Stimulated activated CD8-positive, alpha-beta memory T cell treated with anti-CD3 and anti-CD28 coated beads, Interleukin-12 subunit alpha, Interleukin-12 subunit beta, amount 100 ng/mL, for 1 hour (primary cell): ENCODE results near the gene ATP8A1.
"Not testable (repeated sequence)": the region's sequence is repeated elsewhere in the genome, so short reads cannot be mapped to it uniquely, and the experiment has no call there.

Experiments used
- DNase-seq: peaks from one replicate; pipeline ENCODE4 v3.0.0-alpha.2; 2020; ENCODE audit warnings: low read depth

ATP8A1 gene

DNA sequence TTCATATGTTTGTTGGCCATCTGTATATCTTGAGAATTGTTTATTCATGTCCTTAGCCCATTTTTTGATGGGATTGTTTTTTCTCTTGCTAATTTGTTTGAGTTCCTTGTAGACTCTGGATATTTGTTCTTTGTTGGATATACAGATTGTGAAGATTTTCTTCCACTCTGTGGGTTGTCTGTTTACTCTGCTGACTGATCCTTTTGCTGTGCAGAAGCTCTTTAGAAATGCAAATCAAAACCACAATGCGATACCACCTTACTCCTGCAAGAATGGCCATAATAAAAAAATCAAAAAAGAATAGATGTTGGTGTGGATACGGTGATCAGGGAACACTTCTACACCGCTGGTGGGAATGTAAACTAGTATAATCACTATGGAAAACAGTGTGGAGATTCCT lies 189.1 kb downstream of the ATP8A1 start:
- DNase-seq, result not testable (repeated sequence)

DNA sequence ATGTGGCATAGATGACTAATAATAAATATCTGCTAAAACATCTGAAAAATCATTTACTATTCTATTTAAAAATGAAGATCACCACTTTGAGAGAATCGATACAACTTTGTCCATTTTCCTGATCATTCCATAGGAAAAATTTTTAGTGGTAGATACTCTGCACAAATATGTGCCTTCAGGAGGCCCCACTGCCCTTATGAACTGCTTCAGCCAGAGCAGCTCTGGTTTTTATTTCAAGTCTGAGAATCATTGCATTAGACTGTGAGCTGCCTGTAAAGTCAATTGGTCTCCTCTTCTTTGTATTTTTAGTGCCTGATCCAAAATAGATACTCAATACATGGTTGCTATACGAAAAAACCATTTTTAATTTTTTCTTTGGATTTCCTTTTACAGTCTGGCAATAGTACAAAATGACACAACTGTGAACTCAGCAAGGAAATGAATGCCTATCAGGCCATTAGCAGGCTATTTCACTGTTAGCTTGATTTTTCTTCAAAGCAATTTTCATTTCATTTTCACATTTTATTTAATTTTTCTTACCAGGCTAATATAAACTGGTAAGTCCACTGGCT lies 190.5 kb downstream of the ATP8A1 start:
- DNase-seq, result no peak

DNA sequence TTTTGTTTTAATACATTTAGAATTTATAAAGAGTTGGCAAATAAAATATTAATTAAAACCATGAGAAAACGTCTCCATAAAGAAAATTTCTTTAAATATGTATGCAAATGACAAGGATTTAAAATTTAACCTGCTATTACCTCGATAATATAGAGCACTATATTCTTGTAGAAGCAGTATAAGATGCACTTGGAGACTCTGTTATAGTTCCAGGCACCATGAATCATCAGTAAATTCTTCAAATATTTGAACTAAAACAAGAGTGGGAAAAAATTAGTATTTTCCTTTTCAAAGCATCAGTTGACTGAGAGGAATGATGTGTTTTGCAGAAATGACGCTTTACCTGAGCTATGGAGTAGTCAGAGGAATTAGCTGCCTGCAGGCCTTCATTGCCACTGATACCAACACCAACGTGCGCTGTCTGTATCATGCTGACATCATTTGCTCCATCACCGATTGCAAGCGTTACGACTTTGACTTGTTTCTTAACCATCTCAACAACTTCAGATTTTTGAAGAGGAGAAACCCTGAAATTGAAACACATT lies 192.3 kb downstream of the ATP8A1 start:
- DNase-seq, result no peak

DNA sequence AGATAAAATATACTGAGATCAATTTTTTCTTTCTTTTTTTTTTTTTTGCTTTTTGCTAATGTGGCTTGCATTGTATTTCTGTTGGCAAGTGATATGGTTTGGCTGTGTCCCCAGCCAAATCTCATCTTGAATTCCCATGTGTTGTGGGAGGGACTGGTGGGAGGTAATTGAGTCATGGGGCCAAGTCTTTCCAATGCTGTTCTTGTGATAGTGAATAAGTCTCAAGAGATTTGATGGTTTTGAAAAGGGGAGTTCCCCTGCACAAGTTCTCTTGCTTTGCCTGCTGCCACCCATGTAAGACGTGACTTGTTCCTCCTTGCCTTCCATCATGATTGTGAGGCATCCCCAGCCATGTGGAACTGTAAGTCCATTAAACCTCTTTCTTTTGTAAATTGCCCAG lies 195.7 kb downstream of the ATP8A1 start:
- not testable (repeated sequence) for DNase-seq

DNA sequence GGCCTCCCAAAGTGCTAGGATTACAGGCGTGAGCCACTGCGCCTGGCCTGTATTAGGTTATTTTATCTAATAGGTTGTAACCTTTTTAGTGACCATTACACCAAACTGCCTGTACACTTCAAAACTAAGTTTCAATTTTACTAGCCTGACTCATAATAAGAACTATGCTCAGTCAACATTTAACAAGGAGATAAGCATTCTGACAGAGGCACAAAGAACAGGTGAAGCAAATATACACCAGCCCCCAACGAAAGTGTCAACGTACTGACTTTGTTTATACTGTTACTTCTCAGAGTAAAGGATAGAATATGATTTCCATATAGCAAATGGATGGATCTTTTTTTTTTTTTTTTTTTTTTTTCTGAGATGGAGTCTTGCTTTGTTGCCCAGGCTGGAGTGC lies 196.9 kb downstream of the ATP8A1 start:
- no peak for DNase-seq

DNA sequence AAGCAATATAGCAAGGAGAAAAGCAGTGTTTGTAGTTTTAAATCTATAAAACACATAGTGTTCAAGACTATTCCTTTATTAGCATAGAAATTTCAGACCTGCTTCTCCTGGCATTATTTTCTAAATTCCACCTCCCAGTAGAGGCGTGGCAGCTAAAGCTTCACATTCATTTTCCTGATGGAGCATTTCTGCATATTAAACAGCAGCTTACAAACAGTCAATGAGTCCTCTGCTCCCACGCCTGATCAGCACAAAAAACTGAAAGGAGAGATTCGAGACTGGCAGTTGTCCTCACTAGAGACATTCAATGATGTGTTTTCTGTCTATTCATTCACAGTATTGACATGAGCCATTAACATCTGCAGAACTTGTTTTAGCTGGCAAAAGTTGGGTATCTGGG lies 198.2 kb downstream of the ATP8A1 start:
- DNase-seq, result no peak

DNA sequence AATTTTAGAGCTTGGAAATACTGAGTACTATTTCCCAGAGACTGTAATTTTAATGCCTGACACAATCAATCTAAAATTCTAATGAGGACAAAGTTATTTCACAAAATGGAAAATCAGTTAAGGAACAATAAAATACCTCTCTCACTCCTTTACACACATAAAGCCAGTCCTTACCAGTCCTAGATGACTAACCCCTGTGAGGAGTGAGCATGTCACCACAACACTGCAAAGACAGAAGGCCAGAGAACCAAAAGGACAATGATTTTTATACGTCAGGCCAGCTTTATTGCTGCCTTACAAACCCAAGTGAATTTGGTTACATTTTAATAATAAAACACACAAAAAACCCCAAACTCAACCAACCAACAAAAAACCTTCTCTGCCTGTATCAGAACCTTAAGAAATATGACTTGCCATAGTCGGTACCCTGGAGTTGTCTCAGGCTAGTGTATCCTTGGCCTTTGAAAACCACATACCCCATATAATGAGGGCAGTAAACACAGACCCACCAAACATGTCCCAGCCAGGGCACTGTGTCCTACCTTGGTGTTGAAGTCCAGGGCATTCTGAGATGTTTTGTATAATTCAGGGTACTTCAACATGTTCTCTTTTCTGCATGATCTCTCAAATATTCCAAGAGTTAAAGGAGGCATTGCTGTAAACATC lies 202.0 kb downstream of the ATP8A1 start:
- no peak for DNase-seq

DNA sequence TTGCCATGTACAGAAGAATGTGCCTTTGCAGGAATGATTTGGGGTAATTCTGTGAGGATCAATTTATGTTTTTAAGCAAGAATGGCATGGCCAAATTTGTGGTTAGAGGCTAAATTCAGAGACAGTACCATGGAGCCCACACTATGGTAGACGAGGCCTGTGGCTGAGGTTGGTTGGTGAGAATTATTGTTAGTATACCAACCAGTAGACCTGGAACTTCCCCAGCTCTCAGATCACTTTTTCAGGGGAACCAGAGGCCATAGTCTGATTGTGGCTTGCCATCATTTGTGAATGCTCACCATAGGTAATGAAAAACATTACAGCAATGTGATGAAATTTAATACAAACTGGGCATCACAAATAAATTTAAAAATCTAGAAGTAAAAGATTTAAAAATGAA lies 203.3 kb downstream of the ATP8A1 start:
- DNase-seq, result no peak

DNA sequence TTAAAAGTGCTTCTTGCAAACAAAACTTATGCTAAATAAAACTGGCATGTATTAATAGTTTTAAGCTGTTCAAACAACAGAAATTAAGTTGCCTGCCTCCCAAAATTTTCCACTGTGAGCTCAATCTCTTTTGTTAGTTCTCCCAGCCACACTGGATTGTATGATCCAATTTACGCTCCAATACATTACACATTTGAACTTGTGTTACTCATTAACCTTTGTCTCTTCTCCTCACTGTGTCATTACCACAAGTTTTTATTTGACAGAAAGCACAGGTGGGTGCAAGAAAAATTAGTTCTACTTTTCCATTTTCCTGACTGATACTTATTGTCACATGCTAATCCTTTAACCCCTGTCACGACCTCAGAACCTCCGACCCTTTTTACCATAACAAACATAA lies 204.1 kb downstream of the ATP8A1 start:
- DNase-seq, result no peak

DNA sequence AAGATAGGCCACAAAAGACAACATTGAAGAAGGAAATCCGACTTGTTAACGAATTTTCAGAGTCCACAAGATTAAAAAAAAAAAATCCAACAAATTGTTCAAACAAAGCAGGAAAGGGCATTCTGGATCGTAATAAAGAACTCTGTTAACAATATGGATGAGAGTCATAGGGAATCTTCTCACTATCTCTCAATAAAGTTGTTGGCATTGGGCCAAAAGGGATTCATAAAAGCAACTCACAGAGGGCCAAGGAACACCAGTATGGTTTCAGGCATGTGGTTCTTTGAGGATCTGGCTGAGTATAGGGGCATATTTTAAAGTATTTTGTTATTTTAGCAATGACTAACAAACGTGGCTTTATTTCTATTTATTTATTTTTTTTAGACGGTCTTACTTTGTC lies 210.1 kb downstream of the ATP8A1 start:
- DNase-seq, result no peak

DNA sequence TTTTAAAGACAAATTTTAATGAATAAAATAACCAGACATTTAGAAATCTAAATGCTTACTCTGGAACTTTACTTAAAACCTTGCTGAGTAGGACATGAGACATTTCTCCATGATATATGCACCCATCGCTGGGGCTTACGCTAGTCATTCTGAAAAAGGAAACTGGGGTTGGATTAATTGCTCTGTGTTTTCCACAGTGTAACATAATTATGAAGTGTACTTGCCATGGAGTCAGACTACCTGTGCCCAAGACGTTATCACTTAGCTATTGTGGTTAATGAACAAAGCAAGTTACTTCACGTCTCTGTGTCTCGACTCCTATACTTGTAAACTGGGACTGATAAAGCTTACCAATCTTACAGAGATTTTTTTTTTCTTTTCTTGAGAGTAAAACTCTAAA lies 211.9 kb downstream of the ATP8A1 start:
- no peak for DNase-seq

DNA sequence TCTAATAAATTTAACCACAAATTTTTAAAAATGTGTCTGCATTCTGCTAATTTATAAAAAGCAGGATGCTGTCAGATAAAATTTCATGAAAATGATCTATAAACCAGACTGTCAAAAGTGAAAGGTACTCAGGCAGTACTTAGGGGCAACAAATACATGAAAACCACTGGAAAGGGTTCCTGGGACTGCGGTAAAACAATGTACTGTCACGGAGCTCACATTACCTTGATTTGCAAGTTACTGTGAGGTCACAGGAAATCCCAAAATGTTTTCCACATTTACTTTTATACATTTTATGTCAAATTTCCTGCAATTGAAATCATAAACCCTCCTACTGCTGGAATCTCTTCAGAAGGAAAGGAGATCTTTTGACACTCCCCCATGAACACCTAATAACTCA lies 214.3 kb downstream of the ATP8A1 start:
- no peak for DNase-seq

DNA sequence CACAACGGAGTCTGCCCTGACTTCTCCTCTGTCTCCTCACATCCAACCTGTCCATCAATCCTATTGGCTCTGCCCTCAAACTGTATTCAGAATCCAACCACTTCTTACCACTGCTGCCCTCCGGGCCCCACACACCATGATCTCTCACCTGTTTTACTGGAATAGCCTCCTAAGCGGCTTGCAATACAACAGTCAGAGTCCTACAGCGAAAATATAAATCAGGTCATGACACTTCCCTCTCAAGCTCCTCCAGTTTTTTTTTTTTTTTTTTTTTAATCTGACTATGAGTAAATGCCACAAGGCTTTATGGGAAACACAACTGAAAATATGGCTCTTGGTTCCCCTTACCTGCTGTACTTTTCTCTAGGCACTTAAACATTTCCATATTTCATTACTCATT lies 216.8 kb downstream of the ATP8A1 start:
- no peak for DNase-seq

DNA sequence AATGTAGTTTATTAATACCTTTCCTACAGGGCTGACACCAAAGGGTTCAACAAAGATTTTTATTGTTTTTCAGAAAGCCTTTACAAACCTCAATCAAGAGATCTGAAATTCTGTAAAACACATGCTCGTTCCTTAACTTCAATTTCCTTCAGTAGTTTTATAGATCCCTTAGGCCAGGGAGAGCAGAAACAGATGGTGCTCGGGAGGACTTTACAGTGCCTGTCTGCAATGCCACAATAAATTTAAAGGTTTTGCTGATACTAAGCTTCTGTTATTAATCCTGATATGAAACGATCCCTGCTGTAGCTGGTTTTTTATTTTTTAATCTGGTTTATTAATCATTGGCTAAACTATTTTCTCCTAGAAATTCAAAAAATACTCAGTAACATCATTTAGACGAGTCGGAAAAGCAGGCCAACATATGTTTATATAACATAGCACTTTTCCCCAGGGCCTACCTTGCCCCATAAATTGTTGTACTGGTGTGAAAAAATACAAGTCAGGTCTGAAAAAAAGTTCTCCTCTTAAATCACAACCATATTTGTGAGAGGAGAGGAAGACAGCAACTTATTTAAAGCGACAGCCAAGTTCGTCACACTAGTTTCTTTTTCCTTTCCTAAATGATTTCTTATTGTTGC lies 219.9 kb downstream of the ATP8A1 start:
- DNase-seq, result no peak

DNA sequence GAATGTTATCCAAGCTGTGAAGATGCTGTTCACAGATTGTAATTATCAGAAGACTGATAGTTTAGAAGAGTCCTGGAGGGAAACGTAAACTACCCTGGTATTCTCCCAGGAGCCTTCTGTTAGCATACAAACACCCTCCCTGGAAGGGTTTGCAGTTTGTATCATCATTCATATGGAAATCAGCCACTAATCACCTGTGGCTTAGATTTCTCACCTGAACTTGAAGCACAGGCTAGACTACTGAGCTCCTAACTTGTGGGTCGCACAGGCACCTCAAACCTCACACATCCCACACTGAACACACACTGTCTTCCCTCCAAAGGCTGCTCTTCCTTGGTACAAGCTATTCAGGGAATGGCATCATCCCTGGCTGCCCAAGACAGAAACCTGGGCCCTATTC lies 228.9 kb downstream of the ATP8A1 start:
- no peak for DNase-seq

DNA sequence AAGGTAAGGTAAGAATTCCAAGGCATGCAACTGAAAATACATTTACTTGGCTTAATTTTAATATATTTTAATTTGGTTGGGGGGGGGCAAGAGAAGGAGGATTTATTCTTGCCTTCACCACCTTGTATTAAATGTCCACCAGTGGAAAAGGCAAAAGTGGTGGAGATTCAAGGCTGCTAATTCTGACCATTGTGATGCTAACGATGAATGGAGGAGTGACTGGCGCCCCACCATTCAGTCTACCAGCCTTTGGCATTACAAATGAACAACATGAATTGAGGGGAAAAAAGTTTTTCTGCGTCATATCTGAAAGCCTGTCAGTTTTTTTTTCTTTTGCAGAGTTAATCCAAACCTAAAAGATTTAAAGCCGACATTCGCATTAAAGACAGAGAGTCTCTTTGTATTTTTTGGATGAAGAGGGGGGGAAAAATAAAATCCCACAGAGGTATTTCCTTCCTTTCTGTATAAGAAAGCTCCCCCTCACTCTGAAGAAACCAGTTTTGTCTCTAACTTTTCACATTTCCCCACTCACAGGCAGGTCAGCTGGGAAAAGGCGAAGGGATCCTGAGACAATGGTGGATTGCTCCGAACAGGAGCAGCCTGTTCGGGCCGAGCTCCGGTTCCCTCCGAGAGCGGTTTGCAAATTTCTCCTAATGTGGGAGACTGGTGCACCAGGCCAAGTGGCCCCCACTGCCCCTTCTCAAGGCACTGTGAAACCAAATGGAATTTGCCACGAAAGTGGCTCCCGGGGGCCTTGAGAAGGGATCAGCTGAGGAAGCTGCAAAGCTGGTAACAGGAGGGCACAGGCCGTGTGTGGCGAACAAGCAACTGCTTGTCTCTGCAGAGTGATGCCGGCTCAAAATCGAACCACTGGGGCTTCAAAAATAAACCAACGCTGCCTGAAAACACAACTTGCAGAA lies 231.5 kb downstream of the ATP8A1 start:
- no peak for DNase-seq

DNA sequence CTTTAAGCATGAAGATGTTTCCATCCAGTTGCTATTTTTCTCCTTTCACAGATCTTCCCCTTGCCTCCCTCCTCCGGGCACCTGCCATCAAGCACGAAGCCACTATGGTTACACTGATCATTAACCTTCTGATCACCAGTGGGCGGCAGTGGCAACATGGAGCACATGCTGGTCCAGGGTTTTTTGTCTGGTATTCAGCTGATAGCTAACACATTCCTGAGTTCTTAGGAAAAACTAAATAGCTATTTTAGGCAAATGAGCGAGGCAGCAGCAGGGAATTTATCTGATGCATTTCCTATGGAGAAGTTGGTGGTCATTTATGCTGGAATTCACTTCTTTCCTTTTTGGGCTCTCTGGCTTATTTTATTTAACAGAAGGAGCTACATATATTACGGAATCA lies 236.8 kb downstream of the ATP8A1 start:
- no peak for DNase-seq

DNA sequence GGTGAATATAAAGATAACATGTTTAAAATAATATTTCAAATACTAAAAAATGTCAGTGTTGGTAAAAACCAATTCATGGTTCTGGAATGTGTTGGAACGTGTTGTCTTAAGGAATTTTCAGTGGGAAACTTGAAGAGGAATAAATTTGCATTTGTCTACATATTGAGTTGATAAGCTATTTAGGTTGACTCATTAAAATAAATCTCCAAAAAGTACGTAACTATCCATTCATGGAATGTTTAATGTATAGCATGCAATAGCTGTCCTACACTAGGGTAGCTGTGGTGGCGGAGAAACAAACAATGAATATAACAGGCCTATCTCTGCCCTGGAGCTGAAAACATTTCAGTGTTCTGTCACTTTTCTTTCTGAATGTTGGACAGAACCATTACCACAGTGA lies 239.4 kb downstream of the ATP8A1 start:
- no peak for DNase-seq

DNA sequence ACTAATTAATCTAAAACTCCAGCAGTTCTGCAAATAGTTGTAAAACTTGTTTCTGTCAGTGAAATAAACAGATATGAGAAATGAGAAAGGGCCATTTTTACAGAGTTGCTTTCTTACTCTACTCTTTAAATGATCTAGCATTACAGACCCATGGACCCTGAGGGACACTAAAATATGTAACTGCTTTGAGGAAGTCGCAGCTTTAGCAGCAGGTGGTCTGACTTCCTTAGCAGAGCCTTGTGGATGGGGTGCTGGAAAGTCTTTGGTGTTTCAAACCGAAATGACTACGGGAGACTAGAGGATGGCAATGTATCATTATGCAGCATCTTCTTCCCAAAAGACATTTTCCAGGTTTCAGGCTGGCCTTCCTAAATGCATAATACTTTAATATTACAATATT lies 240.9 kb downstream of the ATP8A1 start:
- DNase-seq, result no peak

DNA sequence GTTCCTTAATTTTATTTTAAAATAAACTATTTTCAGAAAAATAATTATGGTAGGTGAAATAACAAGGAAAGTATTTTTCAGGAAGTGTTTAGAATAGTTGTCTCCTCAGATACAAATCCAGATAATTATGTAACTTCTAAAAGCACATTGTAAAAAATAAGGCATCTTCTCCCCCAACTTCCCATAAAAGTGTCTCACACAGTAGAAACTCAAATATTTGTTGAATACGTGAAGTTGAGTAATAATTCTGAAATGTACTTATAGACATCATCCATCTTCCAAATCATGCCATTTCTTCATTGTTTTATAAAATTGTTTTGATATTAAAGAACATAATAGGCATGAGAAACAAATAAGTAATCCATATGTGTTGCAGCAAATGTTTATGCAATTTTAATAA lies 241.6 kb downstream of the ATP8A1 start:
- DNase-seq, result no peak

DNA sequence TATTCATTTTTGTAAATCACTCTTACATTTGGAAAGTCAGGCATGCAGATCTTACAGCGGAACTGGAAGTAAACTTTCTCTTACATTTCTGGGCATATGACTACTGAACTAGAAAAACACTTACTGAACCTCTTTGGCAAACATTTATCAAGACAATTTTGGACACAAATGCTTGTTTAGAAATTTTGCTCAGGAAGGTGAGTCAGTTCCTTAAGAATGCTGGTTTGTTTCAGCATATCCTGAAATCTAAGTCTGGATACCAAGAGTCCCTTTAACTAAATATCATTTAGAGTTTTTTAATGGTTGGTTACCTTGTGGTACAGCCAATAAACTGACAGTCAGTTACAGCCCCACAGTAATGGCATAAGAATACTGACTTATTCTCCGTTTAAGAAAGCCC lies 244.7 kb downstream of the ATP8A1 start:
- DNase-seq, result no peak

DNA sequence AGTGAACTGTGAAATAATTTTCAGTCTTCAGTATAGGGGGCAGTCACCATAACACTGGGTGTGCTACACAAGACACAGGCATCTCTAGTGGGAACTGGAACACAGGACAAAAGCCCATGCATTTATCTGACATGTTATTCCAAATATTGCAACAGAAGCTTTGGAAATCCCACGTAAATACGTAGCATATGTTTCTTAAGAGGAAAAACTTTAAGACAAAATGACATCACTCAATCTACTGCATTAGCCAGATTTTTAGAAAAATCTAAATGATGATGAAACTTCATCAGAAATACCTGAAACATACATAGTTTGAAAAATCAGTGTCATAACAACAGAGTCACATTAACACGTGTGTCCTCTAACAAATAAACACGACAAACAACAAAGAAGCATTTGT lies 245.1 kb downstream of the ATP8A1 start:
- DNase-seq, result no peak

DNA sequence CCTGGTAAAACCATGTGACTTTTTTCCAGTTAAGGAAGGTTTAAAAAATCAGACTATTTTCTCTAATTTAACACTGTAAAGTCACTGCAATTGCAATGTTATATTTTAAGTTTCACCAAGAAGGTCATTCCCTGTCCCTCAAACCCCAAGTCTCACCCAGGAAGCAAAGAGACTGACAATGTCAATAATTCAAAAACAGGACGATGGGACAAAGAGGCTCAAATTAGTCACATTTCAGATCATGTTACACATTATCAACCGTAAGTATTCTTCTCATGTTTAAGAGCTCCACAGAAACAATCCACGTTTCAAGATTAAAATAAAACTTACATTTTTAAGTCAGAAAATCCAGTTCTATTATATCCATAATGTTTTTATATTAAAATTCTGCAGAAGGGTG lies 246.5 kb downstream of the ATP8A1 start:
- no peak for DNase-seq
